DMS79 treated with DMSO at 0.1 percent for 48 hours (cell line): ENCODE data around the gene GMDS.

Source experiments
- DNase-seq: peaks from one replicate; lab custom pipeline; 2025; lab: John Stamatoyannopoulos, UW

The GMDS gene

DNA sequence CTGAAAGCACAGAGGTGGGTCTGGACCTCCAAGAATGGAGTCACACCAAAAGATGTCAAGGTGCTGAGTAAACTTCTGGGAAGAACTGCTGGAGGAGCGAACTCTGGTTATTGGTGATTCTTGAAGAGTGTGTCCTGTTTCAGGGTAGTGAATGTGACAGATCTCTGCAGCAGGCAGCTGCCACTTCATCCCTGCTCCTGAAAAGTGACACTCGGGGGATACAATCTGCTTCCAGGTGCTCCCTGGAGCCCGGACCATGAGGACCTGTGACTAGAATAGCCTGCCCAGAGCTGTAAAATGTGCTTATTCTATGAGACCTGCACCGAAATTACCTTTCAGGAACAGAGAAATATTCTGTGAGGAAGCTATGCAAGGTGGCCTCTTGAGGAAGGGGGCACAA lies 444.6 kb downstream of the GMDS start:
- DNase-seq: no peak

DNA sequence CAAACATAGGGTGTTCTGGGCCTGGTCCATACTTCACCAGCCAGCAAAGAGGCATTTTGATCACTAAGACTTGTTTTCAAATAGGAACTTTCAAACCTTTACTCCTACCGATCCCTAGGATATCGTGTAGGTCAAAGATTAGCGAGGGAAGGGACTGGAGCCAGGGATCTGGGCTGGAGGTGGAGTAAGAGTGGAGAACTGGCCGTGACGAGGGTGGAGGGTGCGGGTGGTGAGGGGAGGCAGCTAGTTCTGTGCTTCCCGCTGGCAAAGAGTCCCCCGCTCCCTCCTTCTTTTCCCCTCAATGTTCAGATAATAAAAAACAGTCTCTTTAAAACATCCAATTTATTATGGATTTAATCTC lies 446.5 kb downstream of the GMDS start:
- DNase-seq: no peak

DNA sequence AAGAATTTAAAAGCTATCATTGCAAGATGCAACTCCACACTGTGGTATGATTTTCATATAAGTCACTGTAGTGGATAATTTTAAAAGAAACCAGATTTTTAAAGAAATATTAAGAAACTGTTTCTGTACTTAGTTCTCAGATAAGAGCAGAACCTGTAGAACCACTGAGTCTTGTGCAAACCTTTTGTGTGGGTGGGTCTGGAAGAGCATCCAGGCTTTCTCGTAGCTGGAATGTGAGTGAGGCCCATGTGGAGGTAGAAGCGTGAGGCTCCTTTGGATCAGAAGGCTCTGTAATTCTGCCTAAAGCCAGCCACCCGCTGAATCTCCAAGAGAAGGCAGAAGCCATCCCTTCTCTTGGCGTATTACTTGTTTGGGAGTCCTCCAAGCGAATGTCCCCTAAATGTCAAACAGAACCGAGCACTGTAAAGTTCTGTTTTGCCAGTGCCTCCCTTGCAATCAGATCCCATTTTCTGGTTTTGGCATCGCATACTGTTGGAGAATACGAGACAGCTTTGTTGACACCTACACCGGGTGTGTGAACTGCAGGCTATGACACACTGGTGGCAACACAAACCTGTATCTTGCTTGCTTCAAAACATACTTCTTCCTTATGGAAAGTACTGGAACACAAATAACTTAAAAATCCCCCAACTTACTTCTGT lies 447.0 kb downstream of the GMDS start:
- no peak for DNase-seq

DNA sequence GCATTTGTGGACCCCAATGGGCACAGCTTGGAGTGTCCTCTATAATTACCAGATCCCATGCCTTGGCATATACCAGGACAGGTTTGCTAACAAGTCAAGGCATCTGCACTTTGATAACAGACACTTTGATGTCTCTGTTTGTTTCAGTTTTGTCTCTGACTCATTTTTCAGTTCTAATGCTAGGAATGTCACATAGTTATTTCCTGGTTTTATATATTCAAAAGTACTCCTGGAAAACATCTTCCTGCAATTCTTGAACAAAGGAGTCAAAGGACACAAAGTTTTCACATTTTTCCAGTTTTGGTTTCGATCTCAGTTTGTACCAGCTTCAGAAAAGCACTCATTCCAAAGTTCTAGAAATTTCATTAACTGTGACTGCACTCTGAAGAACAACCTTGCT lies 447.6 kb downstream of the GMDS start:
- DNase-seq: no peak

DNA sequence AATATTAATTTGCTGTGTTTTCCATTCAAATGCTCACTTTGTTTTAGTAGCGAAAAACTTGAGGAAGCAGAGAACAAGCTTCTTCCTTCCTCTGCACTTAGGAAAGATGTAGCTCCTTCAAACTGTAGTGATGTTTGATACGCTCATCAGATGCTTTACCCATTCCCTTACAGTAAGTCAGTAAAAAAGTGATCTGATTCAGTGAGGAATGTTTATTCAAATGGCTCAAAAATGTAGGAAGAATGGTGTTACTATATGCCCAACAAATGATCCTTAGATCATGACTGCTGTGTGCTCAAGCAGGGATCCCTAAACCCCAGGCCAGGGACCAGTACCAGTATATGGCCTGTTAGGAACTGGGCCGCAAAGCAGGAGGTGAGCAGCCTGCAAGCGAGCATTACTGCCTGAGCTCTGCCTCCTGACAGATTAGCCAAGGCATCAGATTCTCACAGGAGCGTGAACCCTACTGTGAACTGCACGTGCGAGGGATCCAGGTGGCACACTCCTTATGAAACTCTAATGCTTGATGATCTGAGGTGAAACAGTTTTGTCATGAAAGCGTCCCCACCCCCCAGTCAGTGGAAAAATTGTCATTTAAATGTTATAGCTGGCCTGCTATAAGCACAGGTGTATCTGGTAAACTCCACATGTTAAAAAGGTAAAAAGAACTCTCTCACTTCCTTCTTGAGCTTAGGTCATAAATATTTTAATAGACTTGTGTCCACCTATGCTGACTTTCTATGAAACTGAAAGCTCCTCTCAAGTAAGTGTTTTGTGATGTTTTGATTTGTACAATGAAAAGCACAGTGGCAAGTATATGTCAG lies 448.5 kb downstream of the GMDS start:
- DNase-seq: no peak

DNA sequence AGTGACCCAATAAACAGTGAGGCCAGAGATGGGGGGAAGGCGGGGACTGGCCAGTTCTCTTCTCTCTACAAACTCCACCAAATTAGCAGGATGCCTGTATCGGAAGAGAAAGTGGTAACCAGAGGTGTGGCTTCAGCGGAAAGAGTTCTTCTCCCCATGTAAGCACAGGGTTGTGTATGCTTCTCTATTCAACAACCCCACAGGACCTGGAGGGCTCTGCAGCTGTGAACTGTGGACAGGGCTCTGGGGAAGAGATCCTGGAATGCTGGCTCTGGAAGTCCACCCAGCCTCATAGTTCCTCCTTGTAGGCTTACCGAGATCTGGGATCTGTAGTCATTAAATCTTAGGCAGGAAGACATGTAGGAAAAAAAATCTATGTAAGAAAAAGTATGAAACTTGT lies 449.5 kb downstream of the GMDS start:
- DNase-seq: no peak

DNA sequence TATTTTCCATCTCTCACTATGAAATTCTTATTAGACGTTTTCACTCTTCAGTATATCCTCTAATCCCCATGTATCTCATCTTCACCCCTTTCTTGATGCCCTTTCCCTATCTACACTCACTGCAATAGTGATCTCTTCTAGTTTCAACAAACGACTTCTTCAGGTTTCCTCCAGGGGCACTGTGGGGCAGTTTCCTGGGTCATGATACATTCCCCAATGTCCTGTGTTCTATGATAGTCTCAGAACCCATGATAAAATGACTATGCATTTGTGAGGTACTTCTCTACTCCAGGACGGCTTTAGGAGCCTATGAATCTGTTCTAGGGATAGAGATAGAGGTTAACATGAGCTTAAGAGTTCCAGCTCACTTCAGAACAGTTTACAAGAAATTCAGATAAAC lies 452.4 kb downstream of the GMDS start:
- DNase-seq: no peak

DNA sequence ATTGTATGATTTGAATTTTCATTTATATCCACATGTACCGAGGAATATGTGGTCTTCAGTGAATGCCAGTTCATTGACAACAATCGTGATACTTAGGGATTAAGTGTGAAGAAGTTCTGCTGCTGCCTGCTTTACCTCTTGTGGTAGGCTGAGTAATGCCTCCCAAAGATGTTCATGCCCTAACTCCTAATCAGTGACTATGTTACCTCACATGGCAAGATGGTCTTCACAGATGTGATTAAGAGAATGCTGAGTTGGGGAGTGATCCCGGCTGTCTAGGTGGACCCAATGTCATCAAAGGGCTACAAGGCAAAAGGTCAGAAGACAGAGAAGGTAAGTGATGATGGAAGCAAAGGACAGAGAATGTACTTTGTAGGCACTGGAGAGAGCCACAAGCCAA lies 454.7 kb downstream of the GMDS start:
- DNase-seq: no peak

DNA sequence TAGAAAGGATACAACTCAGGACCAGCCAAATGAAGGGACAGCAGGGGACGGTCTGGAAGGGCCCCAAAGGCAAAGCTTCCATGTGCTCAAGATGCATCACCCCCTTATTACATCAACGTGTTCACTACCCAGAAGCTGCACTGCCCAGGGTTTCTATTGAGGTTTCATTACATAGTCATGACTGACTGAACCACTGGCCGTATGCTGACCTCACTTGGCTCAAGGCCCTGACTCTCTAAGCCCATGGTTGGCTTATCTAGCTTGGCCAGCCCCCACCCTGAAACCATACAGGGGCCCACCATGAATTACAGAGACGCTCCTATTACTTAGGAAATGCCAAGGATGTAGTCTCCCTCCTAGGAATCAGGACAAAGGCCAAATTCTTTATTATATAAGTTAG lies 456.3 kb downstream of the GMDS start:
- DNase-seq: no peak

DNA sequence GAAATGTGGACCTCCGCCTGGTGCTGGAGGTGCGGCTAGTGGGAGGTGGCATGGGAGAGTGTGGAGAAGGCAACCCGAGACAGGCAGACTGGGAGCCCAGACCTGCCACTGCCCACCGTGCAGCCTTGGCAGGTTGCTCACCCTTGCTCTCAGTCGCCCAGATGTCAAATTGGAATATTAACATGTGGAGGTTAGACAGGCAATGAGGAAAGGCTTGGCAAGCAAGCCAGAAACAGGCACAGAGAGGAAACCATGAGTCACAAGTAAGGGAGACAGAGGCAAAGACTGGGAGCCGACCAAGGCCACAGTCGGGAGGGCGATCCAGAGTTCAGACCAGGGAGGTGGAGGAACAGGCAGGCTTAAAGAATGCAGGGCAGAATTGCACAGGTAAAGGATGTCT lies 457.5 kb downstream of the GMDS start:
- no peak for DNase-seq

DNA sequence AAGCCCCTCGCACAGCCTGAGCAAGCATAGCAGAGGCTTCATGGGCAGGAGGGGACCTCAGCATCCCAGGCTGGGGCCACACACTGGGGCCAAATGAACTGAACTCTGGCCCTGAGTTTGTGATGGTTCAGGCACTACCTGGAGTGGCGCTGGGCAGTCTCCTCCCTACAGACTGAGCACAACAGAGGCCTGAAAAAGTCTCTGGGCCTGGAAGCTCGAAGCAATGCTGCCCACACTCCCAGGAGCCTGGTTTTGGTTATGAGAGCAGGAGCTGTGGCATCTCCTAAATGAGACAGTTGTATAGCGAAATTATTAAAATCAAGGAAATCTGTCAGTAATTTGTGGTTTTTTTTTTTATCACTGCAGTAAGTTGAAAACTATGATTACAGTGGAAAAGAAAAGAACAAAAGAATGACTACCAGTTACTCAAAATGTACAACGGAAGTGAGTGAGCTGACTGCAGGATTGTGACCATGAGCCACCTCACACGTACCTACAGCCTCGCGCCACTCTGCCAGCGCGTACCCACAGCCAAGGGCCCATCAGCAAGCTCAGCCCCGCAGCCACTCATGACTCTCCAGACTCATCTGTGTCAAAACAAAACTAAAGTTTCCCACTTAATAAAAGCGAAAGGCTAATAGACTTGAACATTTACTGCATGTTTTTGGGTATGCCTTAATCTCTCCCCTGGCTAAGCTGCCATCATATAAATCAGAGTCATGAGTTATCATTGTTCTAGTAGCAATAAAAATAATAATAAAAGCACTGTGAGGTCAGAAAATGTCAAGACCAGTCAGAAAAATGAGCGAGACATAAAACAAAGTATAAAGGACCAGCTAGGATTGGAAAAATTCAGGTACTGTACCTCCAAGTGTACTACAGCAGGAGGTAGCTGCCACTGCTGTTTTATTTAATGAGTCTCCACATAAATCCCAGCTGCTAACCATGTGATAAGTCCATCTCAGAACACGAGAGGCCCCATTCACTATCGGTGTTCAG lies 458.7 kb downstream of the GMDS start:
- no peak for DNase-seq

DNA sequence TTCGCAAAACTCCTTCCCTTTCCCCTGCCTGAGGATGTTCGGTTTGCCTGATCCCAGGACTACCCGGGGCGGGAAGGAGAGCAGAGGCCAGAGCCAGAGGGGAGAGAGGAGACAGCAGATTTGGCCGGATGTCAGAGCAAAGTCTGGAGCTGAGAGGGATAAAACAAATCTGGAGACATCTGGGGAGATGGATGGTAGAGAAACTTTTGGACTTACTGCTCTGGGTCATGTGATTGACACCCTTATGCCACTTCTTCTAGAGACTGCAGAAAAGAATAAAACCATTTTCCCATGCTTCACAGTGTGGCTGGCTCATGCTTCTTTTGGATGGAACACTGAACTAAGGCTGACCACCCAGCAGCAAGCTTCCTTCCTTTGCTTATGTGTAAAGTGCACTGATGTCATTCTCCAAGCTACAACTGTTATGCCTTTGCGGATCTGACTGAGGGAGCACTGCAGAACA lies 461.0 kb downstream of the GMDS start:
- no peak for DNase-seq

DNA sequence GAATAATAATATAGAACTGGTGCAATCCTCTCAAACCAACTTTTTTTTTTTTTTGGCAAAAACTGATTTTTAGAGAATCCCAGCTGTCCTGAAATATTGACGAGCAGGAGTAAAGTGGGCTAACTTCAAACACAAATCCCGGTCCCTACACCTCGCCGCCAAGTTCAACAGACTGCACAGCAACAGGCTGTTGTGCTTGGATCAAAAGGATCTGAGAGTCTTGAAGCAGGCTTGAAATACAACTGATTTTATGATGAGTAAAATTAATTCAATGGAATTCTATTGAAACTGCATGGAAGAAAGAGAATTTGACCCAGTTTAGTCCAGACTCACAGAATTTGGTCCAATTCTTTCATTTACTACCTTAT lies 463.6 kb downstream of the GMDS start:
- DNase-seq: no peak

DNA sequence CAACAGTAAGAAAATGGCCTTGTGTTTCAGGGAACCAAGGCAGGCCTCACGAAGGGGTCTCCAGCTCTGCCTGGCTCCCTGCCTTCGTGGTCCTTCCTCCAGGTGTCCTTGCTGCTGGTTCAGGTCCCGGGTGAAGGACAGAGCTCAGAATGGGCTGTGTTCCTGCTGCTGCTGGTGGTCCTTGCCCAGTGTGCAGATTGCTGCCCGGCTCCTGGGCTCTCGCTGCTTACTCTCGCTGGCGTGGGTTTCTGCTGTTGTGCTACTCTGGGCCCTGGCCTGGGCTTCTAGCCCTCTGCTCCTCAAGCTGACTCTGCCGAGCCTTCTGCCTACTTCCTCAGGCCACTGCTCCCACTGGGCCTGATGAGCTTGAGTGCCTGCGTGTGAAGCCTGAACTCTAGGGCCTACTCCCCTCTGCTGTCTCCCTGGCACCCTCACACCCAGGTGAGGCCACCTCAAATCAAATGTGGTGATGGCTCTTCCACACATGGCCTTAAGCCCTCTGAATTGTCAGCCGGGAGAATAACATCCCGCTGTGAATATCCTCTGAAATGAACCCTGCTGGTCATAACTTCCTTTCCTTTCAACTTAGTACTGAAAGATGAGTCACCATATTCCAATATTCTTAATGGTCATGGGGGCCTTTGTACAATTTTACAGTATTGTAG lies 464.1 kb downstream of the GMDS start:
- DNase-seq: no peak

DNA sequence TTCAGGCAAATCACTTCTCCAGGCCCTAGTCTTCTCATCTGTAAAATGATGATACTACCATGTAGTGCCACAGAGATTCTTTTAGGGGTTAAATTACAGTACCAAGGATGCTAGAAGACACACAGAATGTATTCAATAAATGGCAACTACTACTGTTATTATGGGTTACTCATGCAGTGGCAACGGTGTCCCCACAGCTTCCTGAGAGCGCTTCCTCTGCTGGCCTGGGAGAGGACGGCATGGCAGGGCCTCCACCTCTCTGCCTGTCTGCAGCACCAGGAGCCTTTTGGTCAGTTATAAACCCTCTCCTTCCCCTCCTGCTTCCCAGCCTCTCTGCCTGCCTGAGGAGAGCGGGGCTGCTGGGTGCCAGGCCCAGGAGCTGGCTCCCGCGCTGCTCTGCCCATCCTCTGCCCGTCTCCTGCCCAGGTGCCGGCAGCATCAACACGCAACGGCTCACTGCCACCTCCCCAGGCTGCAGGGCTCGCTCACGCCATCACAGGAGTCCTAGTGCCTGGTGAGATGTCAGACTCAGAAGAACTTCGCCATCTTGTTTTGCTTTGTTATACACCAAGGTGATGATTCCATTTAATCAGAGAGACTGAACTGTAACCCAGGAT lies 465.0 kb downstream of the GMDS start:
- DNase-seq: no peak

DNA sequence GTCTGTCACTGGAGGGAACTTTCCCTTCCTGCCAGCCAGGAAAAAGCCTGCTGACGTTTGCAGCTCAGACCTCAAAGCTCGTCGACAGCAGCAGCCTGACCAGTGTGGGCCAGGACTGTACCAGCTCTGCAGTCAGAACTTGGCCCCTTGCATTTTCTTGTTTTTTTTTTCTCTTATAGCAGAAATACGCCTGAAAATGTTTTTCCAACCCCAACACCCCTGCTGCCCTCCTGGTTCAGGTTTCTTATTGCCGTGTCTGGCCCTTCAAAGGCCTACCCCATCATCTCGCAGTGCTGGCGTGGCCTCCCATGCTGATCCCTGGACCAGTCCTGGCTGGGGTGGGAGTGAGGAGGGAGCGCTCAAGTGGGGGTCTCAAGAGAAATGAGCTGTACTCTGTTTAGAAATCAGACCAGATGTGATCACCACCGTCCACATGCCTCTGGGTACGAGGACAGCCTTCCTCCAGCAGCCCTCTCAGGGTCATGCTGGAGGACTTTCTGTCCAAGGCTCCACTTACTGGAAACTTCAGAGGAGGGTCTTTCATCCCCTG lies 466.6 kb downstream of the GMDS start:
- DNase-seq: no peak

DNA sequence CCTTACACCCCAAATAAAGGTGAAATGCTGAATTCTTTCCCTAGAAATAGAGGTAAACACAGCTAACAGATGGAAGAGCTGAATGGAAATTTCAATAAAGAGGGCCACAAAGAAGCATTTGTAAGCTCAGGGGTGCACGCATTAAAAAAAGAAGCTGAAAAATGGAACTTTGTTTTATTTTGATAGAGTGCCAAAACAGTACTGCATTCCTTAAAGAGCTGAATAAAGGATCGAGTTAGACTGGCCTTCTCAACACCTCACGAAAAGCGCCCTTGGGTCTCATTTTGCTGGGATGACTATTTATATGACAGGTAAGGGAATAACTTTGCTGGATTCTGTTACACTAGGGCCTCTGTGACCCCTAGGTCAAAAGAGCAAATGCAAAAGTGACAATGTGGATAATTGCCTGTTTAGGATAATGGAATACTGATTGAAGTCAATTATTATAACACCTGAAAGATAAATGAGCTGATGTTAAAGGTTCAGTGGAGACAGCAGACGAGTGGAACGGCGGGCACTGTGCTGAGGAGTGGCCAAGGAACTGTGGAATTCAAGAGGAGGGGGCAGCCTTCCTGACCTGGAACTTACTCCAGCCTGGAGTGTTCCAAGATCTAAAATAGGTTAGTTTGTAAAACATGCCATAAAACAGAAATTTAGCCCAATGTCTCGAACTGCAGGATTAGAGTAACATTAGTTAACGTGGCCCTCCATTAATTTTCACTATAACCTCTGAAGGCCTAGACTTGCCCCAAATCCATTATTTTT lies 467.3 kb downstream of the GMDS start:
- no peak for DNase-seq

DNA sequence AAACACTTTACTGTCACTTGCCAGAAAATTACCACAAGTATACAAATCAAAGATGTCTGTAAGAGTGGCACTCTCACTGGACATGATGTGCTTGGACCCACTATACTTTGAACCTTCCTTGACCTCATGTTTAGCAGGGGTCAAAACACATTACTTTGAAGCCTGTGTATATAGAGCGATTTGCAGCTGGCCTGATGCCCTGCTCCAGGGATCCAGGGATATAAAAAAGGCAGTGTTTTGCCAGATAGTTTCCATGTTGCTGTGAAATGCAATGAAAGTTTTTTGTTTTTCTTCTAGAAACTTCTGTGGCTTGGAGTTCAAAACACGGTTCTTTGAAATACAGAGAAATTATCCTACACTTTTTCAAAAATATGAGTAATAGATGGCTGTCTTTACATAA lies 470.0 kb downstream of the GMDS start:
- no peak for DNase-seq

DNA sequence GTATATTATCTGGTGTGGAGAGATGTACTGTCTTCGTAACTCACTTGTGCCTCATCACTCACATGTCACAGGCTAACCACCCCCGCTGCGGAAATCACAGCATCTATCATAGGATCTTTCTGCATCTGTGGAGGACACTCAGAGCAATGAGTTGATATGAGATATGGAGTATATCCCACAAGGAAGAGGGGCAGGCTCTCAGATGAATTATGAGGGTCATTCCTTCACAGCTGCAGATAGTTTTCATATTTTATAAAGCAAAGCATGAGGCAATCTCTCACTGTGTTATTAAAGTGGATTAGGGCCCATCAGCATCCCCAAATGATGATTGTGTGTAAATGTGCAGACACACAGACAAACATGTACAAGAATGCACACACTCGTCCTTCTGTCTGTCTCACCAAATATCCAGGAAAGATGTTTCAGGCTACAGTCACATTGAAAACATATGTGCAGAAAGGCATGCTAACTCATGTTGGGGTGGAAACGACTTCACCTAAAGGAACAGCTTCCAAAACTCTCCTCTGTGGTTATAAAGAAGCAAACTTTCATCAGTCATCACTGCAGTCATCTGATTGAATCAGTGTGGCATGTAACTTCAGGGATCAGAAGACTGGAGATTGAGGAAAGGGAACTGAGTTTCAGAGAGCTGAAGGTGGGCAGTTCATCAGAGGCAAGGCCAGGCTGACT lies 471.0 kb downstream of the GMDS start:
- no peak for DNase-seq

DNA sequence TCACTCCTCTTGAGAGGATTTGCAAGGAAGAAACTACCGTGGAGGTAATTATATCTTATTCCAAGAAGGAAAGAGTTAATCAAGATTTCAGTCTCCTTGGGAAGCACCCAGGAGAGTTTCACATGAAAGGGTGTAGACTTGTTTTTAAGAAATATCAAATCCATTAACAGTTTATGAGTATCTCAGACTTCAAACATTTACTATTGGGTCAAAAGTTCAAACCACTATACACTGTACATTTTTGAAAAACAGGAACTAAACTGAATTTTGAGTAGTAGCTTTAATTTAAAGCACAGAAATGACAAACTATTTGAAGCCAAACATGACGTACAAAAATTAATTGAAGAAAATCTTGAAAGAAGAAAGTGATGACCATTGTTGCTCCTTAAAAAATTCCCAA lies 471.7 kb downstream of the GMDS start:
- DNase-seq: no peak
